BE2C (cell line): ENCODE data around the gene CFAP65.

Experiments
- DNase-seq: peaks from one replicate; pipeline ENCODE4 v3.0.0-alpha.2; 2020
- H3K27me3 ChIP-seq: fragments of 250-450 bp; sonication (Bioruptor Pico); 2 replicates; pipeline ENCODE4 v1.5.1; 2020; ENCODE audit warnings: mild to moderate bottlenecking
- H3K36me3 ChIP-seq: fragments of 250-450 bp; sonication (Bioruptor Pico); 2 replicates; pipeline ENCODE4 v1.5.1; 2020; ENCODE audit warnings: mild to moderate bottlenecking
- H3K4me1 ChIP-seq: fragments of 250-450 bp; sonication (Bioruptor Pico); 2 replicates; pipeline ENCODE4 v1.5.1; 2020
- H3K4me3 ChIP-seq: 2 replicates; pipeline ENCODE4 v1.5.1; 2011; ENCODE audit warnings: low read depth, low read length
- H3K9me3 ChIP-seq: fragments of 250-450 bp; sonication (Bioruptor Pico); 2 replicates; pipeline ENCODE4 v1.5.1; 2020
- CTCF ChIP-seq: IDR thresholded peaks from 2 replicates; pipeline ENCODE4 v1.5.1; 2012; ENCODE audit warnings: mild to moderate bottlenecking, low read depth, low read length

CFAP65 gene

GRCh38 chr2:219084791-219085190 is 43.5 kb upstream of the CFAP65 start:
- Histone ChIP-seq H3K4me1 (no peaks in the 10 kb centered on the region), H3K27me3 (no peaks in the 10 kb centered on the region), H3K4me3 (no peak overlapping the region), H3K36me3 (no peaks in the 10 kb centered on the region), H3K9me3 (no peaks in the 10 kb centered on the region)
- no peak for TF ChIP-seq CTCF
- DNase-seq: no peak

GRCh38 chr2:219082332-219082958 is 41.1 kb upstream of the CFAP65 start:
- Histone ChIP-seq H3K36me3 (no peaks in the 10 kb centered on the region), H3K9me3 (no peaks in the 10 kb centered on the region), H3K27me3 (no peaks in the 10 kb centered on the region), H3K4me1 (no peaks in the 10 kb centered on the region), H3K4me3 (no peak overlapping the region)
- no peak for DNase-seq
- no peak for TF ChIP-seq CTCF

GRCh38 chr2:219081701-219082331 is 40.5 kb upstream of the CFAP65 start:
- no peak for DNase-seq
- Histone ChIP-seq H3K36me3 (peaks cover 4% of the 10 kb centered on the region; the same call in 1 of the 2 replicates), H3K4me1 (no peaks in the 10 kb centered on the region)

GRCh38 chr2:219081096-219081495 is 39.8 kb upstream of the CFAP65 start:
- no peak for DNase-seq
- H3K9me3 ChIP-seq: no peaks in the 10 kb centered on the region
- no peaks in the 10 kb centered on the region for H3K4me1 ChIP-seq
- no peak for TF ChIP-seq CTCF
- peaks cover 6% of the 10 kb centered on the region; the same call in 1 of the 2 replicates for H3K36me3 ChIP-seq
- no peaks in the 10 kb centered on the region for H3K27me3 ChIP-seq
- H3K4me3 ChIP-seq: no peak overlapping the region

More at GRCh38 chr2:219081701-219082331, 40.5 kb upstream of the CFAP65 start:
- Histone ChIP-seq H3K4me3 (no peak overlapping the region), H3K9me3 (no peaks in the 10 kb centered on the region), H3K27me3 (no peaks in the 10 kb centered on the region)
- TF ChIP-seq CTCF: no peak

GRCh38 chr2:219079417-219079816 is 38.1 kb upstream of the CFAP65 start:
- H3K4me3 ChIP-seq: no peak overlapping the region
- no peaks in the 10 kb centered on the region for H3K27me3 ChIP-seq
- no peaks in the 10 kb centered on the region for H3K9me3 ChIP-seq
- peaks cover 6% of the 10 kb centered on the region for H3K36me3 ChIP-seq
- no peak for DNase-seq
- H3K4me1 ChIP-seq: no peaks in the 10 kb centered on the region
- no peak for TF ChIP-seq CTCF

GRCh38 chr2:219078951-219079350 is 37.6 kb upstream of the CFAP65 start:
- Histone ChIP-seq H3K9me3 (no peaks in the 10 kb centered on the region), H3K36me3 (peaks cover 6% of the 10 kb centered on the region), H3K4me3 (no peak overlapping the region), H3K4me1 (no peaks in the 10 kb centered on the region), H3K27me3 (no peaks in the 10 kb centered on the region)
- TF ChIP-seq CTCF: no peak
- DNase-seq: no peak
